ENCODE measurements around the gene GALNT1.

GRCh38 chr18:35731701-35732100 lies 150.2 kb downstream of the GALNT1 start:
- no peak for TF ChIP-seq CTCF (IDR thresholded peaks at IDR 0.05; ENCODE audit: insufficient read depth, low read length, poor library complexity, severe bottlenecking)
- TF ChIP-seq EZH2phosphoT487 (conservative IDR thresholded peaks at IDR 0.05; ENCODE audit: low read length): no peak

Data from SU-DHL-6 (cell line).